EH (cell line): ENCODE measurements around the gene CBLIF.
A peak's percentile ranks its signal among the peaks of the same experiment; 100 is the strongest.
"Not testable (repeated sequence)": the region's sequence is repeated elsewhere in the genome, so short reads cannot be mapped to it uniquely, and the experiment has no call there.

Experiments used
- DNase-seq: peaks from one replicate; pipeline ENCODE4 v3.0.0-alpha.2; 2015; ENCODE audit warnings: low read depth

CBLIF gene

GRCh38 chr11:59845399-59845798 lies at the start of gene CBLIF:
CBLIF (minus strand) TSS chr11:59845499; CDS start chr11:59845453, 46 bp downstream.
- no peak for DNase-seq

GRCh38 chr11:59894616-59895015 lies 49.3 kb upstream of the CBLIF start:
- DNase-seq: no peak

GRCh38 chr11:59891781-59892181 lies 46.5 kb upstream of the CBLIF start:
- peak; percentile 3 for DNase-seq

GRCh38 chr11:59887156-59887555 lies 41.9 kb upstream of the CBLIF start:
- not testable (repeated sequence) for DNase-seq

- DNase-seq: no peak
Observed at GRCh38 chr11:59883597-59883996, 38.3 kb upstream of the CBLIF start.

GRCh38 chr11:59879567-59879966 lies 34.3 kb upstream of the CBLIF start:
- DNase-seq: no peak

GRCh38 chr11:59878575-59878974 lies 33.3 kb upstream of the CBLIF start, which contains the start of gene OOSP3:
OOSP3 (plus strand) TSS chr11:59878782; CDS start chr11:59878809, 27 bp downstream.
- no peak for DNase-seq

GRCh38 chr11:59877784-59878183 lies 32.5 kb upstream of the CBLIF start:
- no peak for DNase-seq

GRCh38 chr11:59877325-59877724 lies 32.0 kb upstream of the CBLIF start:
- DNase-seq: no peak

- no peak for DNase-seq
Observed at GRCh38 chr11:59875856-59876519, 30.7 kb upstream of the CBLIF start.

GRCh38 chr11:59872076-59872475 lies 26.8 kb upstream of the CBLIF start:
- no peak for DNase-seq

GRCh38 chr11:59867946-59868345 lies 22.6 kb upstream of the CBLIF start:
- DNase-seq: no peak

- no peak for DNase-seq
Observed at GRCh38 chr11:59866836-59867235, 21.5 kb upstream of the CBLIF start.

- no peak for DNase-seq
Observed at GRCh38 chr11:59866397-59866796, 21.1 kb upstream of the CBLIF start, which contains the start of gene TCN1. TCN1 (minus strand) TSS chr11:59866487; CDS start chr11:59866470, 17 bp downstream.

- DNase-seq: no peak
Observed at GRCh38 chr11:59865031-59865430, 19.7 kb upstream of the CBLIF start.

GRCh38 chr11:59862252-59862651 lies 17.0 kb upstream of the CBLIF start:
- no peak for DNase-seq

- DNase-seq: no peak
Observed at GRCh38 chr11:59859673-59860072, 14.4 kb upstream of the CBLIF start.

GRCh38 chr11:59857439-59858434 lies 12.4 kb upstream of the CBLIF start:
- DNase-seq: no peak

- no peak for DNase-seq
Observed at GRCh38 chr11:59854871-59855270, 9.6 kb upstream of the CBLIF start.

- not testable (repeated sequence) for DNase-seq
Observed at GRCh38 chr11:59851416-59851815, 6.1 kb upstream of the CBLIF start.

- DNase-seq: not testable (repeated sequence)
Observed at GRCh38 chr11:59849551-59849950, 4.3 kb upstream of the CBLIF start.

- no peak for DNase-seq
Observed at GRCh38 chr11:59849129-59849528, 3.8 kb upstream of the CBLIF start.

GRCh38 chr11:59848439-59848838 lies 3.1 kb upstream of the CBLIF start:
- not testable (repeated sequence) for DNase-seq
